Measurements from ENCODE around the gene PPP2R2D. TPM values are rescaled to one million over a fixed set of nuclear protein-coding genes. Genes with fewer than 3 reads are reported as not detected.
A peak's percentile ranks its signal among the peaks of the same experiment; 100 is the strongest.

The PPP2R2D gene
- total RNA-seq, 1 experiment from 2014 or later: 35.1 TPM

DNA sequence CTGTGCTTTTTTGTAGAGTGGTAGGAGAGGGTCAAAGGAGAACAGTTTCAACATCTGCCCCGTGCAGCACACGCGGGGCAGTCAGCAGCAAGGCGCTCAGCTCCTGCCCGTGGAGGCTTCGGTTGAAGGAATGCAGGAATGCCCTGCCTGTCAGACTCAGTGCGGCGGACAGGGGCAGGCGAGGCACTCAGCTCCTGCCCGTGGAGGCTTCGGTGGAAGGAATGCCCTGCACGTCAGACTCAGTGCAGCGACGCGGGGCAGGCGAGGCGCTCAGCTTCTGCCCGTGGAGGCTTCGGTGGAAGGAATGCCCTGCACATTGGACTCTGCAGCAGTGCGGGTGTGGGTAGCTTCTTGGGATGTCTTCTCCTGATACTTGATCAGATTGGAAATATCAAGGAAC is 37.0 kb downstream of the PPP2R2D start:
- H3K27ac Mint-ChIP-seq: peak overlapping the region in 2 of 3 experiments; percentile 52 to 57; a peak in 4 of 7 replicates

More for the DNA sequence above, 37.0 kb downstream of the PPP2R2D start:
- Histone ChIP-seq H3K56ac (ENCODE audit: insufficient read length, low read depth, low read length) (no peak overlapping the region), H3K9me3 (ENCODE audit: control insufficient read depth, low read depth, low read length) (no peaks in the 10 kb centered on the region), H3K27ac (ENCODE audit: insufficient read length, low read depth, low read length) (no peak overlapping the region), H3K4me1 (ENCODE audit: insufficient read depth, low read length) (no peaks in the 10 kb centered on the region), H2BK5ac (ENCODE audit: insufficient read length, low read length) (no peak overlapping the region), H3K18ac (ENCODE audit: insufficient read length, low read depth, low read length) (no peak overlapping the region), H3K9ac (ENCODE audit: extremely low read depth, insufficient read length, low read length) (no peak overlapping the region), H3K27me3 (ENCODE audit: insufficient read depth, low read length) (no peaks in the 10 kb centered on the region), H3K79me2 (ENCODE audit: insufficient read depth, low read length) (no peaks in the 10 kb centered on the region; the same call in 1 of the 2 replicates), H3K14ac (ENCODE audit: insufficient read depth, low read length) (no peak overlapping the region), H4K5ac (ENCODE audit: insufficient read length, low read depth, low read length) (no peak overlapping the region), H2BK120ac (ENCODE audit: low read depth, low read length, poor library complexity, severe bottlenecking) (no peak overlapping the region), H4K91ac (ENCODE audit: insufficient read length, low read depth, low read length) (no peak overlapping the region), H3K4me2 (ENCODE audit: insufficient read depth, insufficient read length, low read length) (no peak overlapping the region), H2AFZ (ENCODE audit: low read length) (no peak overlapping the region), H2BK12ac (ENCODE audit: insufficient read length, low read depth, low read length) (no peak overlapping the region), H4K8ac (replicated peaks; ENCODE audit: insufficient read length, low read depth, low read length) (no peak overlapping the region), H3K79me1 (ENCODE audit: insufficient read depth, low read depth, low read length, poor library complexity, severe bottlenecking) (peaks cover 20% of the 10 kb centered on the region), H3K23me2 (ENCODE audit: insufficient read length, low read depth, low read length, poor library complexity, severe bottlenecking) (no peaks in the 10 kb centered on the region), H2AK5ac (ENCODE audit: insufficient read length, low read length) (no peak overlapping the region), H4K20me1 (ENCODE audit: control insufficient read depth, insufficient read depth, insufficient read length) (no peaks in the 10 kb centered on the region), H3K23ac (ENCODE audit: insufficient read length, low read depth, low read length) (no peak overlapping the region), H2BK15ac (ENCODE audit: low read depth, low read length) (no peak overlapping the region), H2BK20ac (ENCODE audit: low read depth, low read length, poor library complexity, severe bottlenecking) (no peak overlapping the region), H3T11ph (ENCODE audit: low read length) (no peak overlapping the region), H3K4ac (ENCODE audit: low read depth, low read length) (no peak overlapping the region)
- H3K4me3 Mint-ChIP-seq: no peak overlapping the region
- peaks cover 27 to 59% (median 58%) of the 10 kb centered on the region in 3 experiments; a peak in 6 of 7 replicates for H3K36me3 Mint-ChIP-seq (ENCODE audit: insufficient read depth in 1 of 3, low read depth in 3 of 3)
- no peaks in the 10 kb centered on the region for H3K27me3 Mint-ChIP-seq (ENCODE audit: low read depth)
- no CpG with 5 or more reads among the region's 20 CpGs for WGBS (ENCODE audit: extremely low coverage, insufficient read length, low lambda C conversion rate)
- peaks cover 3 to 5% of the 10 kb centered on the region in 2 experiments; a peak in 2 of 4 replicates for H3K4me1 Mint-ChIP-seq
- TF ChIP-seq, protein P1, sequence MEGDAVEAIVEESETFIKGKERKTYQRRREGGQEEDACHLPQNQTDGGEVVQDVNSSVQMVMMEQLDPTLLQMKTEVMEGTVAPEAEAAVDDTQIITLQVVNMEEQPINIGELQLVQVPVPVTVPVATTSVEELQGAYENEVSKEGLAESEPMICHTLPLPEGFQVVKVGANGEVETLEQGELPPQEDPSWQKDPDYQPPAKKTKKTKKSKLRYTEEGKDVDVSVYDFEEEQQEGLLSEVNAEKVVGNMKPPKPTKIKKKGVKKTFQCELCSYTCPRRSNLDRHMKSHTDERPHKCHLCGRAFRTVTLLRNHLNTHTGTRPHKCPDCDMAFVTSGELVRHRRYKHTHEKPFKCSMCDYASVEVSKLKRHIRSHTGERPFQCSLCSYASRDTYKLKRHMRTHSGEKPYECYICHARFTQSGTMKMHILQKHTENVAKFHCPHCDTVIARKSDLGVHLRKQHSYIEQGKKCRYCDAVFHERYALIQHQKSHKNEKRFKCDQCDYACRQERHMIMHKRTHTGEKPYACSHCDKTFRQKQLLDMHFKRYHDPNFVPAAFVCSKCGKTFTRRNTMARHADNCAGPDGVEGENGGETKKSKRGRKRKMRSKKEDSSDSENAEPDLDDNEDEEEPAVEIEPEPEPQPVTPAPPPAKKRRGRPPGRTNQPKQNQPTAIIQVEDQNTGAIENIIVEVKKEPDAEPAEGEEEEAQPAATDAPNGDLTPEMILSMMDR (conservative IDR thresholded peaks at IDR 0.05): no peak
- H3K9me3 Mint-ChIP-seq: no peaks in the 10 kb centered on the region
- no peak for DNase-seq
